IMR-90 (cell line): Measurements from ENCODE around the gene CYSTM1. TPM values are rescaled to one million over a fixed set of nuclear protein-coding genes. Genes with fewer than 3 reads are reported as not detected.

Source experiments
- ATAC-seq: fragments of 200-7000 bp; cut with Tn5 transposase; 2 replicates; pipeline ENCODE4 v1.9.1; 2020; ENCODE audit warnings: low read depth, mild to moderate bottlenecking, moderate library complexity
- BruUV-seq: library from RNA; stranded (reverse); fragments of 400-500 nt; replicated peaks from 2 replicates; lab custom pipeline; 2021; lab: Mats Ljungman, UMichigan
- CTCF ChIA-PET: fragments of 300-600 bp; formaldehyde crosslinking; extraction: SDS; loops from one replicate; lab custom pipeline; 2021; ENCODE audit warnings: antibody characterized with exemption; lab: Yijun Ruan, JAX
- POLR2A ChIA-PET: fragments of 300-600 bp; sonication (Branson Sonifier 250); formaldehyde crosslinking; loops from one replicate; lab custom pipeline; 2022; ENCODE audit warnings: antibody characterized with exemption; ENCODE audit not compliant: unreplicated experiment; lab: Charles Lee
- DNase-seq: peaks from one replicate; pipeline ENCODE4 v3.0.0; 2013
- H2AFZ ChIP-seq: replicated peaks from 2 replicates; pipeline ENCODE3; 2013; ENCODE audit warnings: low read length, mild to moderate bottlenecking; ENCODE audit not compliant: poor library complexity
- H2AK5ac ChIP-seq: 2 replicates; pipeline ENCODE4 v1.6.1; 2013; ENCODE audit warnings: low read depth, low read length, inconsistent platforms
- H2AK9ac ChIP-seq: replicated peaks from 2 replicates; pipeline ENCODE3; 2013; ENCODE audit warnings: mild to moderate bottlenecking, low read depth, low read length, moderate library complexity; ENCODE audit not compliant: poor library complexity
- H2BK120ac ChIP-seq: 2 replicates; pipeline ENCODE4 v1.6.1; 2013; ENCODE audit warnings: low read depth, low read length, inconsistent platforms
- H2BK15ac ChIP-seq: 3 replicates; pipeline ENCODE4 v1.6.1; 2013; ENCODE audit warnings: low read depth, low read length, inconsistent platforms
- H2BK20ac ChIP-seq: 2 replicates; pipeline ENCODE4 v1.6.1; 2013; ENCODE audit warnings: low read depth, mild to moderate bottlenecking, inconsistent platforms, low read length, moderate library complexity
- H2BK5ac ChIP-seq: 2 replicates; pipeline ENCODE4 v1.6.1; 2013; ENCODE audit warnings: mild to moderate bottlenecking, low read depth, low read length, inconsistent platforms; ENCODE audit not compliant: poor library complexity, severe bottlenecking
- H3K14ac ChIP-seq: replicated peaks from 2 replicates; pipeline ENCODE4 v1.6.1; 2013; ENCODE audit warnings: low read depth, low read length, inconsistent platforms
- H3K18ac ChIP-seq: 2 replicates; pipeline ENCODE4 v1.6.1; 2013; ENCODE audit warnings: low read depth, low read length, control low read depth
- H3K23ac ChIP-seq: 2 replicates; pipeline ENCODE4 v1.6.1; 2013; ENCODE audit warnings: low read depth, low read length, inconsistent platforms
- H3K27ac ChIP-seq: 2 replicates; pipeline ENCODE4 v1.5.1; 2013; ENCODE audit warnings: mild to moderate bottlenecking, control low read depth, low read length; ENCODE audit not compliant: insufficient read depth
- H3K27me3 ChIP-seq: 2 replicates; pipeline ENCODE4 v1.6.1; 2013; ENCODE audit warnings: low read length; ENCODE audit not compliant: control insufficient read depth, insufficient read depth
- H3K36me3 ChIP-seq: 2 replicates; pipeline ENCODE4 v1.6.1; 2013; ENCODE audit warnings: low read length, mixed read lengths; ENCODE audit not compliant: control insufficient read depth, insufficient read depth
- H3K4ac ChIP-seq: 2 replicates; pipeline ENCODE4 v1.6.1; 2013; ENCODE audit warnings: low read depth, low read length, inconsistent platforms
- H3K4me1 ChIP-seq: 2 replicates; pipeline ENCODE4 v1.6.1; 2013; ENCODE audit warnings: low read length, mixed read lengths; ENCODE audit not compliant: control insufficient read depth, insufficient read depth
- H3K4me2 ChIP-seq: 2 replicates; pipeline ENCODE4 v1.6.1; 2013; ENCODE audit warnings: low read depth, mild to moderate bottlenecking, control low read depth, low read length, moderate library complexity
- H3K4me3 ChIP-seq: 2 replicates; pipeline ENCODE4 v1.5.1; 2013; ENCODE audit warnings: low read depth, mild to moderate bottlenecking, control low read depth, low read length, moderate library complexity; ENCODE audit not compliant: insufficient read depth
- H3K56ac ChIP-seq: 2 replicates; pipeline ENCODE4 v1.6.1; 2013; ENCODE audit warnings: low read length, inconsistent platforms; ENCODE audit not compliant: insufficient read depth; ENCODE audit errors: extremely low read depth
- H3K79me1 ChIP-seq, 2 experiments: 2 replicates each; pipeline ENCODE4 v1.6.1; 2013; ENCODE audit warnings: low read length in 2 of 2, inconsistent platforms in 1 of 2, low read depth in 1 of 2
- H3K9ac ChIP-seq: 2 replicates; pipeline ENCODE4 v1.6.1; 2013; ENCODE audit warnings: low read depth, low read length, control low read depth
- H3K9me1 ChIP-seq: 2 replicates; pipeline ENCODE4 v1.6.1; 2013; ENCODE audit warnings: low read length, inconsistent platforms; ENCODE audit not compliant: insufficient read depth
- H3K9me3 ChIP-seq: 2 replicates; pipeline ENCODE4 v1.6.1; 2013; ENCODE audit warnings: low read length; ENCODE audit not compliant: control insufficient read depth, insufficient read depth
- H4K20me1 ChIP-seq: 2 replicates; pipeline ENCODE4 v1.6.1; 2013; ENCODE audit warnings: low read length, inconsistent platforms; ENCODE audit not compliant: insufficient read depth
- H4K5ac ChIP-seq: 2 replicates; pipeline ENCODE4 v1.6.1; 2013; ENCODE audit warnings: mild to moderate bottlenecking, low read depth, low read length, control low read depth
- H4K8ac ChIP-seq, 2 experiments: 2 replicates each; pipeline ENCODE4 v1.6.1; 2013; ENCODE audit warnings: low read depth in 2 of 2, low read length in 2 of 2, control low read depth in 1 of 2, inconsistent platforms in 1 of 2
- H4K91ac ChIP-seq: 2 replicates; pipeline ENCODE4 v1.6.1; 2013; ENCODE audit warnings: low read depth, low read length, inconsistent platforms; ENCODE audit not compliant: insufficient read depth
- BHLHE40 ChIP-seq: fragments of 150-350 bp; IDR thresholded peaks from 2 replicates; pipeline ENCODE4 v1.6.1; 2016; ENCODE audit warnings: mild to moderate bottlenecking, low read depth, low read length
- CEBPB ChIP-seq: IDR thresholded peaks from 2 replicates; pipeline ENCODE4 v1.6.1; 2012; ENCODE audit warnings: low read depth, low read length, improper control_type of control experiment
- CHD1 ChIP-seq: IDR thresholded peaks from 2 replicates; pipeline ENCODE4 v1.6.1; 2012; ENCODE audit warnings: low read depth, low read length, improper control_type of control experiment
- FOS ChIP-seq: fragments of 150-350 bp; IDR thresholded peaks from 2 replicates; pipeline ENCODE4 v1.6.1; 2016; ENCODE audit warnings: low read depth, low read length
- MAZ ChIP-seq: IDR thresholded peaks from 2 replicates; pipeline ENCODE4 v1.6.1; 2012; ENCODE audit warnings: low read depth, mild to moderate bottlenecking, low read length, improper control_type of control experiment, moderate library complexity, borderline replicate concordance
- NFE2L2 ChIP-seq: fragments of 150-350 bp; IDR thresholded peaks from 2 replicates; pipeline ENCODE4 v1.6.1; 2016; ENCODE audit warnings: low read depth, mild to moderate bottlenecking, low read length
- POLR2A ChIP-seq: IDR thresholded peaks from 2 replicates; pipeline ENCODE4 v1.6.1; 2012; ENCODE audit warnings: mild to moderate bottlenecking, low read depth, low read length
- RAD21 ChIP-seq: IDR thresholded peaks from 2 replicates; pipeline ENCODE4 v1.6.1; 2012; ENCODE audit warnings: low read length, improper control_type of control experiment
- RCOR1 ChIP-seq: IDR thresholded peaks from 2 replicates; pipeline ENCODE4 v1.6.1; 2012; ENCODE audit warnings: mild to moderate bottlenecking, low read length, improper control_type of control experiment; ENCODE audit not compliant: insufficient replicate concordance
- RFX5 ChIP-seq: IDR thresholded peaks from 2 replicates; pipeline ENCODE4 v1.8.0; 2012; ENCODE audit warnings: low read depth, mild to moderate bottlenecking, low read length, moderate library complexity
- SMC3 ChIP-seq: fragments of 150-350 bp; IDR thresholded peaks from 2 replicates; pipeline ENCODE4 v1.6.1; 2016; ENCODE audit warnings: low read depth, mild to moderate bottlenecking, antibody characterized with exemption, low read length, moderate library complexity
- WGBS, 2 experiments: methylation state at CpG; one replicate each; pipeline versions ENCODE4 v1.1.5 to v1.1.7; 2013; ENCODE audit warnings: missing lambda C conversion rate in 2 of 2; ENCODE audit not compliant: insufficient read length in 1 of 2; ENCODE audit errors: extremely low coverage in 2 of 2; 5-methylcytosine and 5-hydroxymethylcytosine counted together
- dilution Hi-C: fragments of 300-500 bp; cut with HindIII; formaldehyde crosslinking; loops from one replicate; pipeline ENCODE4 v1.14.3; 2018; ENCODE audit warnings: low sequenced_read_pairs; ENCODE audit not compliant: unreplicated experiment
- in situ Hi-C: fragments of 300-500 bp; cut with MboI; formaldehyde crosslinking; loops from 3 replicates; pipeline ENCODE4 v1.14.3; 2019; ENCODE audit warnings: low sequenced_read_pairs, inconsistent platforms, mixed read lengths
- intact Hi-C: fragments of 100-400 bp; cut with micrococcal nuclease; formaldehyde crosslinking; loops from 2 replicates; pipeline ENCODE4 v1.10.0; 2022
- polyA plus RNA-seq, 3 experiments: library from polyadenylated mRNA; depleted of rRNA; stranded (reverse); fragments of >200 nt; gene quantifications; 2 replicates each; pipeline ENCODE4 v1.2.3, GENCODE V29; 2012; ENCODE audit warnings: low replicate concordance in 1 of 3
- total RNA-seq: library from RNA; depleted of rRNA; stranded (reverse); fragments of >200 nt; gene quantifications from 2 replicates; pipeline ENCODE4 v1.2.3, GENCODE V29; 2012
- TF ChIP-seq, protein P1 (sequence below): fragments of 150-350 bp; IDR thresholded peaks from 2 replicates; pipeline ENCODE4 v1.6.1; 2016; ENCODE audit warnings: low read depth, mild to moderate bottlenecking, low read length, moderate library complexity, borderline replicate concordance
- TF ChIP-seq, protein P2 (sequence below): fragments of 150-350 bp; IDR thresholded peaks from 2 replicates; pipeline ENCODE4 v1.6.1; 2017; ENCODE audit warnings: mild to moderate bottlenecking, antibody characterized with exemption, low read length, low read depth
- TF ChIP-seq, protein P3 (sequence below): conservative IDR thresholded peaks from 2 replicates; pipeline ENCODE4 v1.5.1; 2012; ENCODE audit warnings: mild to moderate bottlenecking, low read depth, low read length, improper control_type of control experiment

Gene CYSTM1
- total and polyA plus RNA-seq, 2 of the 4 experiments (the other 2 are of a cell fraction): 7.3 to 15.0 TPM

DNA sequence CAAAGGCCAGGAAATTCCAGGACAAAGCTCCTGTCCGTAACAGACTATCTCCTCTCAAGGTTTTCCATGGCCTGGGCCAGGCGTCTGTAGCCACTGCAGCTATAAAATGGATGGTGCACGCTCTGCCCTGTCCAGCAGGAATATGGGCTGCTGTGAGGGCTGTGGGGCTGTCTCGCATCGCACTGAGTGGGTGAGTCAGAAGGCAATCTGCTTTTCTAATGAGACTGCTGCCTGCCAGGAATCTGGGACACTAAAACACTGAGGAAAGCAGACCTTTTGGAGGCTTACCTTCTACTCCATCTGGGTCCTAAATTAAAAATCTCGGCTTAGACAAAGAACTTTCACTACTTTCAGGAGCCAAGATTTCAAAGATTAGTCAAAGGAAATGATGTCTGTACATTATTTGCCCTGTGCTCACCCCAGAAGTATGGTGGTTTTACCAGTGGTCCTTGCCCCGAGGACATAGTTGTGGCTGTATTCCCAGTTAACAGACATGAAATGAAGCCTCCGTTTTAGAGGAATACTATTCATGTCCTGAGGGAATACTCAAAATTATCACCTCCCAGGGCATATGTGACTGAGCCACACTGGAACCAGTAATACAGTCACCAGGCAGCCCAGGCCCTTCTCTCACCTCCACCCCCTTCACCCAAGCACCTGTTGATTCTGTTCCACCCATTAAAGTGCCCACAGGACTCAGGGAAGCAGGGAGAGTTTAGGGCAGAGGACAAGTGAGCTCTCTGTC lies 71.6 kb downstream of the CYSTM1 start:
- H3K9me3 ChIP-seq: no peaks in the 10 kb centered on the region
- H2BK5ac ChIP-seq: no peak overlapping the region
- H2BK120ac ChIP-seq: peak overlapping the region; percentile 25; the same call in 1 of the 2 replicates
- no peaks in the 10 kb centered on the region for H3K27me3 ChIP-seq
- no peak overlapping the region for H3K9ac ChIP-seq
- H4K91ac ChIP-seq: no peak overlapping the region
- H2BK20ac ChIP-seq: no peak overlapping the region
- H3K18ac ChIP-seq: no peak overlapping the region
- H2AK5ac ChIP-seq: peak overlapping the region; percentile 95
- intact Hi-C loops: loop anchor here (10.0 kb wide), 3 partner anchors 388 to 478 kb away; partner anchors contain the start of genes CD14, HARS1, HARS2 and TMCO6
- CTCF ChIA-PET: interaction anchor here (0.6 to 8.7 kb wide), 3 partner anchors 82 to 112 kb away, joined by 3 to 233 read pairs (median 10); partner anchors contain the start of gene HBEGF
- H3K27ac ChIP-seq: no peak overlapping the region
- in situ Hi-C loops: no loop called here
- H3K36me3 ChIP-seq: peaks cover 5% of the 10 kb centered on the region; the same call in 1 of the 2 replicates
- H4K20me1 ChIP-seq: peaks cover 19% of the 10 kb centered on the region
- H3K14ac ChIP-seq: peak overlapping the region; percentile 68
- H3K9me1 ChIP-seq: peaks cover 12% of the 10 kb centered on the region
- WGBS, 2 experiments: 27% methylated on average over 3 of the region's 8 CpGs; no CpG with 5 or more reads in 1 of the 2 experiments
- no peak overlapping the region; the same call in 2 of the 3 replicates for H2BK15ac ChIP-seq
- H3K4me1 ChIP-seq: peaks cover 23% of the 10 kb centered on the region
- peak overlapping the region; percentile 17 for H3K4ac ChIP-seq
- H4K5ac ChIP-seq: no peak overlapping the region
- ATAC-seq (peak; percentile 79), DNase-seq (peak; percentile 84)
- no peak overlapping the region for H4K8ac ChIP-seq
- H3K79me1 ChIP-seq: peaks cover 29 to 76% of the 10 kb centered on the region in 2 experiments
- dilution Hi-C loops: no loop called here
- no peak overlapping the region for H3K23ac ChIP-seq
- no TSS peak for BruUV-seq
- H3K4me2 ChIP-seq: no peak overlapping the region
- H3K4me3 ChIP-seq: no peak overlapping the region
- H2AFZ ChIP-seq: peak overlapping the region; percentile 58
- H3K56ac ChIP-seq: no peak overlapping the region
- POLR2A ChIA-PET: no interaction called here
- peak overlapping the region; percentile 22 for H2AK9ac ChIP-seq
- no peak for TF ChIP-seq NFE2L2
- no peak for TF ChIP-seq CEBPB
- TF ChIP-seq RFX5: no peak
- no peak for TF ChIP-seq CHD1
- TF ChIP-seq, protein P1, sequence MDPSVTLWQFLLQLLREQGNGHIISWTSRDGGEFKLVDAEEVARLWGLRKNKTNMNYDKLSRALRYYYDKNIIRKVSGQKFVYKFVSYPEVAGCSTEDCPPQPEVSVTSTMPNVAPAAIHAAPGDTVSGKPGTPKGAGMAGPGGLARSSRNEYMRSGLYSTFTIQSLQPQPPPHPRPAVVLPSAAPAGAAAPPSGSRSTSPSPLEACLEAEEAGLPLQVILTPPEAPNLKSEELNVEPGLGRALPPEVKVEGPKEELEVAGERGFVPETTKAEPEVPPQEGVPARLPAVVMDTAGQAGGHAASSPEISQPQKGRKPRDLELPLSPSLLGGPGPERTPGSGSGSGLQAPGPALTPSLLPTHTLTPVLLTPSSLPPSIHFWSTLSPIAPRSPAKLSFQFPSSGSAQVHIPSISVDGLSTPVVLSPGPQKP: no peak
- peak; percentile 42 for TF ChIP-seq RAD21
- TF ChIP-seq MAZ: peak; percentile 35; the same call in 1 of the 2 replicates
- TF ChIP-seq FOS: peak; percentile 64
- TF ChIP-seq, protein P2, sequence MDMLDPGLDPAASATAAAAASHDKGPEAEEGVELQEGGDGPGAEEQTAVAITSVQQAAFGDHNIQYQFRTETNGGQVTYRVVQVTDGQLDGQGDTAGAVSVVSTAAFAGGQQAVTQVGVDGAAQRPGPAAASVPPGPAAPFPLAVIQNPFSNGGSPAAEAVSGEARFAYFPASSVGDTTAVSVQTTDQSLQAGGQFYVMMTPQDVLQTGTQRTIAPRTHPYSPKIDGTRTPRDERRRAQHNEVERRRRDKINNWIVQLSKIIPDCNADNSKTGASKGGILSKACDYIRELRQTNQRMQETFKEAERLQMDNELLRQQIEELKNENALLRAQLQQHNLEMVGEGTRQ: no peak
- TF ChIP-seq POLR2A: no peak
- TF ChIP-seq BHLHE40: 0 out of 2 replicates have a peak, but pooled peaks have one; percentile 7
- no peak for TF ChIP-seq RCOR1
- TF ChIP-seq, protein P3, sequence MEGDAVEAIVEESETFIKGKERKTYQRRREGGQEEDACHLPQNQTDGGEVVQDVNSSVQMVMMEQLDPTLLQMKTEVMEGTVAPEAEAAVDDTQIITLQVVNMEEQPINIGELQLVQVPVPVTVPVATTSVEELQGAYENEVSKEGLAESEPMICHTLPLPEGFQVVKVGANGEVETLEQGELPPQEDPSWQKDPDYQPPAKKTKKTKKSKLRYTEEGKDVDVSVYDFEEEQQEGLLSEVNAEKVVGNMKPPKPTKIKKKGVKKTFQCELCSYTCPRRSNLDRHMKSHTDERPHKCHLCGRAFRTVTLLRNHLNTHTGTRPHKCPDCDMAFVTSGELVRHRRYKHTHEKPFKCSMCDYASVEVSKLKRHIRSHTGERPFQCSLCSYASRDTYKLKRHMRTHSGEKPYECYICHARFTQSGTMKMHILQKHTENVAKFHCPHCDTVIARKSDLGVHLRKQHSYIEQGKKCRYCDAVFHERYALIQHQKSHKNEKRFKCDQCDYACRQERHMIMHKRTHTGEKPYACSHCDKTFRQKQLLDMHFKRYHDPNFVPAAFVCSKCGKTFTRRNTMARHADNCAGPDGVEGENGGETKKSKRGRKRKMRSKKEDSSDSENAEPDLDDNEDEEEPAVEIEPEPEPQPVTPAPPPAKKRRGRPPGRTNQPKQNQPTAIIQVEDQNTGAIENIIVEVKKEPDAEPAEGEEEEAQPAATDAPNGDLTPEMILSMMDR: no peak; the same call in 1 of the 2 replicates
- peak; percentile 35 for TF ChIP-seq SMC3
